ENCODE measurements around the gene SP3.
"Not testable (repeated sequence)": the region's sequence is repeated elsewhere in the genome, so short reads cannot be mapped to it uniquely, and the experiment has no call there.

The SP3 gene

GRCh38 chr2:173940208-173941020 is 24.8 kb downstream of the SP3 start:
- DNase-seq, result peak; percentile 27

- DNase-seq, result no peak
These were observed 26.3 kb downstream of the SP3 start for GRCh38 chr2:173938700-173939384.

- DNase-seq, result no peak
These were observed 29.9 kb downstream of the SP3 start for GRCh38 chr2:173935305-173935704.

GRCh38 chr2:173934895-173935294 is 30.3 kb downstream of the SP3 start:
- peak; percentile 30 for DNase-seq

GRCh38 chr2:173931751-173932150 is 33.4 kb downstream of the SP3 start:
- DNase-seq, result no peak

GRCh38 chr2:173929441-173929840 is 35.7 kb downstream of the SP3 start:
- DNase-seq, result no peak

- no peak for DNase-seq
These were observed 38.3 kb downstream of the SP3 start for GRCh38 chr2:173926875-173927274.

GRCh38 chr2:173924285-173924684 is 40.9 kb downstream of the SP3 start:
- no peak for DNase-seq

- DNase-seq, result no peak
These were observed 42.4 kb downstream of the SP3 start for GRCh38 chr2:173922760-173923159.

- DNase-seq, result no peak
These were observed 43.1 kb downstream of the SP3 start for GRCh38 chr2:173922068-173922467.

GRCh38 chr2:173914055-173914927 is 50.9 kb downstream of the SP3 start:
- no peak for DNase-seq

- no peak for DNase-seq
These were observed 55.3 kb downstream of the SP3 start for GRCh38 chr2:173909846-173910245.

GRCh38 chr2:173906626-173907025 is 58.5 kb downstream of the SP3 start:
- DNase-seq, result no peak

- DNase-seq, result no peak
These were observed 61.4 kb downstream of the SP3 start for GRCh38 chr2:173903601-173904394.

GRCh38 chr2:173898996-173899395 is 66.2 kb downstream of the SP3 start:
- no peak for DNase-seq

- no peak for DNase-seq
These were observed 67.0 kb downstream of the SP3 start for GRCh38 chr2:173898178-173898668.

- DNase-seq, result no peak
These were observed 68.4 kb downstream of the SP3 start for GRCh38 chr2:173896755-173897154.

GRCh38 chr2:173892341-173892740 is 72.8 kb downstream of the SP3 start:
- DNase-seq, result no peak

GRCh38 chr2:173891315-173892037 is 73.7 kb downstream of the SP3 start:
- DNase-seq, result no peak

GRCh38 chr2:173889464-173889863 is 75.7 kb downstream of the SP3 start:
- DNase-seq, result not testable (repeated sequence)

GRCh38 chr2:173886613-173887012 is 78.6 kb downstream of the SP3 start:
- no peak for DNase-seq
